OCI-LY3 (cell line): ENCODE results near the gene TRANK1.

Source experiments
- H2AFZ ChIP-seq: fragments of 200-600, 300-600 bp; shearing (Covaris generic); 2 replicates; pipeline ENCODE4 v1.6.0; 2014; ENCODE audit warnings: antibody characterized with exemption, low read depth, low read length
- H3K27ac ChIP-seq: fragments of 200-600, 300-600 bp; sonication (generic); 2 replicates; pipeline ENCODE4 v1.5.1; 2014; ENCODE audit warnings: mild to moderate bottlenecking, low read length, moderate library complexity, mixed read lengths
- H3K27me3 ChIP-seq: fragments of 200-600, 300-600 bp; sonication (generic); 2 replicates; pipeline ENCODE4 v1.6.1; 2014; ENCODE audit warnings: low read depth, low read length, mixed read lengths
- H3K36me3 ChIP-seq: fragments of 200-600, 300-600 bp; sonication (generic); replicated peaks from 2 replicates; pipeline ENCODE3; 2014; ENCODE audit warnings: low read depth, low read length, mixed read lengths
- H3K4me1 ChIP-seq: fragments of 300-600, 200-600 bp; sonication (generic); 2 replicates; pipeline ENCODE4 v1.6.1; 2014; ENCODE audit warnings: low read length, mixed read lengths
- H3K4me2 ChIP-seq: fragments of 200-600, 300-600 bp; sonication (generic); 2 replicates; pipeline ENCODE4 v1.6.1; 2014; ENCODE audit warnings: low read length, mixed read lengths
- H3K4me3 ChIP-seq: fragments of 300-600, 200-600 bp; sonication (generic); 2 replicates; pipeline ENCODE4 v1.5.1; 2014; ENCODE audit warnings: antibody characterized with exemption, mild to moderate bottlenecking, low read length, moderate library complexity
- H3K79me2 ChIP-seq: fragments of 300-600, 200-600 bp; shearing (Covaris generic); 2 replicates; pipeline ENCODE4 v1.6.1; 2014; ENCODE audit warnings: mild to moderate bottlenecking, low read length, mixed read lengths
- H3K9ac ChIP-seq: fragments of 300-600, 200-600 bp; shearing (Covaris generic); 2 replicates; pipeline ENCODE4 v1.6.0; 2014; ENCODE audit warnings: mild to moderate bottlenecking, low read length, moderate library complexity
- H3K9me3 ChIP-seq: fragments of 200-600, 300-600 bp; shearing (Covaris generic); 2 replicates; pipeline ENCODE4 v1.6.1; 2014; ENCODE audit warnings: low read length, mixed read lengths; ENCODE audit not compliant: insufficient read depth
- H4K20me1 ChIP-seq: fragments of 200-600, 300-600 bp; sonication (generic); 2 replicates; pipeline ENCODE4 v1.6.1; 2016; ENCODE audit warnings: low read length, mixed read lengths; ENCODE audit not compliant: insufficient read depth
- CTCF ChIP-seq: fragments of 200-600, 300-600 bp; sonication (generic); IDR thresholded peaks from 2 replicates; pipeline ENCODE4 v1.5.1; 2014; ENCODE audit warnings: antibody characterized with exemption, low read length, low read depth
- EZH2phosphoT487 ChIP-seq: fragments of 200-600 bp; shearing (Covaris generic); IDR thresholded peaks from 2 replicates; pipeline ENCODE4 v1.6.1; 2018; ENCODE audit warnings: antibody characterized with exemption, mixed run types, low read depth

Gene TRANK1

GRCh38 chr3:36796881-36797280 lies 148.0 kb downstream of the TRANK1 start:
- Histone ChIP-seq H3K9ac (no peak overlapping the region), H3K27me3 (0 out of 2 replicates have a peak, but pooled peaks cover 2% of the 10 kb centered on the region), H3K79me2 (no peaks in the 10 kb centered on the region), H3K9me3 (no peaks in the 10 kb centered on the region), H3K4me1 (no peaks in the 10 kb centered on the region), H3K4me3 (no peak overlapping the region), H3K4me2 (no peak overlapping the region), H3K36me3 (no peaks in the 10 kb centered on the region), H4K20me1 (no peaks in the 10 kb centered on the region), H3K27ac (no peak overlapping the region), H2AFZ (no peak overlapping the region)
- no peak for TF ChIP-seq CTCF
- no peak for TF ChIP-seq EZH2phosphoT487

GRCh38 chr3:36796161-36796560 lies 148.7 kb downstream of the TRANK1 start:
- Histone ChIP-seq H3K27me3 (peaks cover 7% of the 10 kb centered on the region; the same call in 1 of the 2 replicates), H3K9ac (no peak overlapping the region), H2AFZ (no peak overlapping the region), H3K36me3 (no peaks in the 10 kb centered on the region), H3K4me1 (no peaks in the 10 kb centered on the region), H3K79me2 (no peaks in the 10 kb centered on the region), H3K4me2 (no peak overlapping the region), H3K9me3 (no peaks in the 10 kb centered on the region), H3K27ac (no peak overlapping the region), H3K4me3 (no peak overlapping the region), H4K20me1 (no peaks in the 10 kb centered on the region)
- TF ChIP-seq CTCF = no peak
- no peak for TF ChIP-seq EZH2phosphoT487

GRCh38 chr3:36795622-36796021 lies 149.2 kb downstream of the TRANK1 start:
- no peak overlapping the region for H2AFZ ChIP-seq
- TF ChIP-seq CTCF = no peak
- no peak for TF ChIP-seq EZH2phosphoT487

GRCh38 chr3:36792342-36792741 lies 152.5 kb downstream of the TRANK1 start:
- Histone ChIP-seq H3K4me2 (no peak overlapping the region), H3K36me3 (no peaks in the 10 kb centered on the region), H3K9ac (no peak overlapping the region), H3K9me3 (no peaks in the 10 kb centered on the region), H2AFZ (no peak overlapping the region), H3K4me3 (no peak overlapping the region), H3K27ac (no peak overlapping the region), H3K27me3 (peaks cover 12% of the 10 kb centered on the region; the same call in 1 of the 2 replicates), H4K20me1 (no peaks in the 10 kb centered on the region), H3K79me2 (no peaks in the 10 kb centered on the region), H3K4me1 (peaks cover 5% of the 10 kb centered on the region)
- TF ChIP-seq EZH2phosphoT487 (no peak), CTCF (peak; percentile 58)

More at GRCh38 chr3:36795622-36796021, 149.2 kb downstream of the TRANK1 start:
- H3K9ac ChIP-seq = no peak overlapping the region
- no peak overlapping the region for H3K4me2 ChIP-seq
- no peak overlapping the region for H3K4me3 ChIP-seq
- H3K4me1 ChIP-seq = no peaks in the 10 kb centered on the region
- H3K27ac ChIP-seq = no peak overlapping the region
- H3K9me3 ChIP-seq = no peaks in the 10 kb centered on the region
- no peaks in the 10 kb centered on the region for H3K79me2 ChIP-seq
- no peaks in the 10 kb centered on the region for H4K20me1 ChIP-seq
- H3K36me3 ChIP-seq = no peaks in the 10 kb centered on the region
- H3K27me3 ChIP-seq = peaks cover 7% of the 10 kb centered on the region; the same call in 1 of the 2 replicates
